ENCODE results near the gene SUGP2.

SUGP2 gene

GRCh38 chr19:19068659-19069654 lies 35.6 kb upstream of the SUGP2 start:
- peaks cover 0 to 6% (median 0%) of the 10 kb centered on the region in 5 donors for H3K36me3 ChIP-seq (ENCODE audit: control insufficient read depth in 5 of 5, insufficient read depth in 5 of 5, low read length in 5 of 5)
- no peaks in the 10 kb centered on the region for H3K9me3 ChIP-seq (ENCODE audit: control insufficient read depth in 5 of 5, low read length in 5 of 5)
- no peak overlapping the region for H3K27ac ChIP-seq (ENCODE audit: low read depth, low read length)
- peak overlapping the region in 3 of 5 donors; percentile 5 to 45 (median 41) for H3K9ac ChIP-seq (ENCODE audit: low read length in 5 of 5)
- H3K4me1 ChIP-seq (ENCODE audit: control insufficient read depth in 5 of 5, insufficient read depth in 5 of 5, low read length in 5 of 5) = peaks cover 5 to 46% (median 37%) of the 10 kb centered on the region in 5 donors
- no peak overlapping the region for H3K4me3 ChIP-seq (ENCODE audit: low read depth in 1 of 5, low read length in 5 of 5)
- no peaks in the 10 kb centered on the region for H3K27me3 ChIP-seq (ENCODE audit: control insufficient read depth in 5 of 5, insufficient read depth in 4 of 5, low read length in 5 of 5)

GRCh38 chr19:19067276-19068072 lies 34.2 kb upstream of the SUGP2 start:
- Histone ChIP-seq H3K4me3 (ENCODE audit: low read depth in 1 of 5, low read length in 5 of 5) (no peak overlapping the region), H3K9me3 (ENCODE audit: control insufficient read depth in 5 of 5, low read length in 5 of 5) (no peaks in the 10 kb centered on the region), H3K9ac (ENCODE audit: low read length in 5 of 5) (peak overlapping the region in 1 of 5 donors; percentile 17), H3K4me1 (ENCODE audit: control insufficient read depth in 5 of 5, insufficient read depth in 5 of 5, low read length in 5 of 5) (peaks cover 5 to 53% (median 45%) of the 10 kb centered on the region in 5 donors), H3K36me3 (ENCODE audit: control insufficient read depth in 5 of 5, insufficient read depth in 5 of 5, low read length in 5 of 5) (peaks cover 0 to 2% (median 0%) of the 10 kb centered on the region in 5 donors), H3K27me3 (ENCODE audit: control insufficient read depth in 5 of 5, insufficient read depth in 4 of 5, low read length in 5 of 5) (no peaks in the 10 kb centered on the region), H3K27ac (ENCODE audit: low read depth, low read length) (no peak overlapping the region)

GRCh38 chr19:19064811-19065745 lies 31.8 kb upstream of the SUGP2 start:
- Histone ChIP-seq H3K27ac (ENCODE audit: low read depth, low read length) (peak overlapping the region; percentile 44), H3K9ac (ENCODE audit: low read length in 5 of 5) (peak overlapping the region; percentile 4 to 88 (median 78)), H3K27me3 (ENCODE audit: control insufficient read depth in 5 of 5, insufficient read depth in 4 of 5, low read length in 5 of 5) (no peaks in the 10 kb centered on the region), H3K4me1 (ENCODE audit: control insufficient read depth in 5 of 5, insufficient read depth in 5 of 5, low read length in 5 of 5) (peaks cover 5 to 61% (median 53%) of the 10 kb centered on the region in 5 donors), H3K36me3 (ENCODE audit: control insufficient read depth in 5 of 5, insufficient read depth in 5 of 5, low read length in 5 of 5) (no peaks in the 10 kb centered on the region), H3K4me3 (ENCODE audit: low read depth in 1 of 5, low read length in 5 of 5) (peak overlapping the region; percentile 79 to 94 (median 89)), H3K9me3 (ENCODE audit: control insufficient read depth in 5 of 5, low read length in 5 of 5) (no peaks in the 10 kb centered on the region)

GRCh38 chr19:19064098-19064722 lies 30.9 kb upstream of the SUGP2 start:
- H3K4me3 ChIP-seq (ENCODE audit: low read depth in 1 of 5, low read length in 5 of 5) = peak overlapping the region; percentile 79 to 94 (median 89)
- no peaks in the 10 kb centered on the region for H3K9me3 ChIP-seq (ENCODE audit: control insufficient read depth in 5 of 5, low read length in 5 of 5)
- peak overlapping the region; percentile 4 to 88 (median 78) for H3K9ac ChIP-seq (ENCODE audit: low read length in 5 of 5)
- peaks cover 0 to 3% (median 2%) of the 10 kb centered on the region in 5 donors for H3K36me3 ChIP-seq (ENCODE audit: control insufficient read depth in 5 of 5, insufficient read depth in 5 of 5, low read length in 5 of 5)
- H3K27ac ChIP-seq (ENCODE audit: low read depth, low read length) = peak overlapping the region; percentile 44
- peaks cover 7 to 63% (median 55%) of the 10 kb centered on the region in 5 donors for H3K4me1 ChIP-seq (ENCODE audit: control insufficient read depth in 5 of 5, insufficient read depth in 5 of 5, low read length in 5 of 5)
- no peaks in the 10 kb centered on the region for H3K27me3 ChIP-seq (ENCODE audit: control insufficient read depth in 5 of 5, insufficient read depth in 4 of 5, low read length in 5 of 5)

- Histone ChIP-seq H3K36me3 (ENCODE audit: control insufficient read depth in 5 of 5, insufficient read depth in 5 of 5, low read length in 5 of 5) (peaks cover 0 to 6% (median 3%) of the 10 kb centered on the region in 5 donors), H3K4me1 (ENCODE audit: control insufficient read depth in 5 of 5, insufficient read depth in 5 of 5, low read length in 5 of 5) (peaks cover 7 to 60% (median 57%) of the 10 kb centered on the region in 5 donors), H3K27ac (ENCODE audit: low read depth, low read length) (peak within 1 kb of the TSS; percentile 44), H3K27me3 (ENCODE audit: control insufficient read depth in 5 of 5, insufficient read depth in 4 of 5, low read length in 5 of 5) (no peaks in the 10 kb centered on the region), H3K4me3 (ENCODE audit: low read depth in 1 of 5, low read length in 5 of 5) (peak within 1 kb of the TSS; percentile 79 to 94 (median 89)), H3K9ac (ENCODE audit: low read length in 5 of 5) (peak within 1 kb of the TSS; percentile 4 to 88 (median 78)), H3K9me3 (ENCODE audit: control insufficient read depth in 5 of 5, low read length in 5 of 5) (no peaks in the 10 kb centered on the region)
Measured at GRCh38 chr19:19063183-19064097, 30.1 kb upstream of the SUGP2 start, which contains the start of gene SLC25A42. SLC25A42 (plus strand) TSS chr19:19063994; CDS start chr19:19096125, 32,131 bp downstream.

- no peaks in the 10 kb centered on the region for H3K27me3 ChIP-seq (ENCODE audit: control insufficient read depth in 5 of 5, insufficient read depth in 4 of 5, low read length in 5 of 5)
- H3K4me3 ChIP-seq (ENCODE audit: low read depth in 1 of 5, low read length in 5 of 5) = peak overlapping the region; percentile 73 to 89 (median 79)
- H3K9me3 ChIP-seq (ENCODE audit: control insufficient read depth in 5 of 5, low read length in 5 of 5) = no peaks in the 10 kb centered on the region
- peaks cover 0 to 14% (median 9%) of the 10 kb centered on the region in 5 donors for H3K36me3 ChIP-seq (ENCODE audit: control insufficient read depth in 5 of 5, insufficient read depth in 5 of 5, low read length in 5 of 5)
- H3K4me1 ChIP-seq (ENCODE audit: control insufficient read depth in 5 of 5, insufficient read depth in 5 of 5, low read length in 5 of 5) = peaks cover 5 to 57% (median 52%) of the 10 kb centered on the region in 5 donors
- H3K9ac ChIP-seq (ENCODE audit: low read length in 5 of 5) = peak overlapping the region in 4 of 5 donors; percentile 0 to 77 (median 18)
- peak overlapping the region; percentile 23 for H3K27ac ChIP-seq (ENCODE audit: low read depth, low read length)
Measured at GRCh38 chr19:19062454-19063182, 29.3 kb upstream of the SUGP2 start.

- Histone ChIP-seq H3K9me3 (ENCODE audit: control insufficient read depth in 5 of 5, low read length in 5 of 5) (no peaks in the 10 kb centered on the region), H3K4me1 (ENCODE audit: control insufficient read depth in 5 of 5, insufficient read depth in 5 of 5, low read length in 5 of 5) (peaks cover 4 to 47% (median 41%) of the 10 kb centered on the region in 5 donors), H3K4me3 (ENCODE audit: low read depth in 1 of 5, low read length in 5 of 5) (no peak overlapping the region), H3K27ac (ENCODE audit: low read depth, low read length) (no peak overlapping the region), H3K36me3 (ENCODE audit: control insufficient read depth in 5 of 5, insufficient read depth in 5 of 5, low read length in 5 of 5) (peaks cover 0 to 25% (median 20%) of the 10 kb centered on the region in 5 donors), H3K27me3 (ENCODE audit: control insufficient read depth in 5 of 5, insufficient read depth in 4 of 5, low read length in 5 of 5) (no peaks in the 10 kb centered on the region), H3K9ac (ENCODE audit: low read length in 5 of 5) (no peak overlapping the region)
Measured at GRCh38 chr19:19061506-19061905, 28.2 kb upstream of the SUGP2 start.
